HepG2 (cell line): ENCODE measurements around the gene STIMATE. TPM values are rescaled to one million over a fixed set of nuclear protein-coding genes. Genes with fewer than 3 reads are reported as not detected.
A peak's percentile ranks its signal among the peaks of the same experiment; 100 is the strongest.

Experiments
- DMTF1 ChIP-seq: sonication (generic); formaldehyde crosslinking; IDR thresholded peaks from 2 replicates; pipeline ENCODE4 v1.4.0; 2020; ENCODE audit warnings: mild to moderate bottlenecking, missing genetic modification reagents
- ELF3 ChIP-seq: IDR thresholded peaks from 2 replicates; pipeline ENCODE4 v1.6.1; 2016; ENCODE audit warnings: missing genetic modification reagents, missing compliant biosample characterization
- FOSL2 ChIP-seq: sonication (generic); formaldehyde crosslinking; IDR thresholded peaks from 2 replicates; pipeline ENCODE4 v1.4.0; 2020; ENCODE audit warnings: missing genetic modification reagents
- FOXA1 ChIP-seq, 2 experiments: fragments of 450-650 bp in 1 of 2; sonication (generic) in 1 of 2; formaldehyde crosslinking in 1 of 2; IDR thresholded peaks; 2 replicates each; pipeline versions ENCODE4 v1.4.0 to v1.6.1; 2016 to 2020; ENCODE audit warnings: missing genetic modification reagents in 1 of 2
- FOXA3 ChIP-seq: IDR thresholded peaks from 2 replicates; pipeline ENCODE4 v1.6.1; 2016; ENCODE audit warnings: missing genetic modification reagents, missing compliant biosample characterization
- FOXP1 ChIP-seq, 2 experiments: fragments of 450-650 bp in 1 of 2; IDR thresholded peaks; 2 replicates each; pipeline ENCODE4 v1.6.1; 2017 to 2018; ENCODE audit warnings: antibody characterized with exemption in 1 of 2
- GATAD2A ChIP-seq: IDR thresholded peaks from 2 replicates; pipeline ENCODE4 v1.6.1; 2016
- IRF9 ChIP-seq: sonication (generic); formaldehyde crosslinking; IDR thresholded peaks from 2 replicates; pipeline ENCODE4 v1.8.0; 2022; ENCODE audit warnings: missing genetic modification reagents, mild to moderate bottlenecking, borderline replicate concordance
- MED8 ChIP-seq: sonication (generic); formaldehyde crosslinking; IDR thresholded peaks from 2 replicates; pipeline ENCODE4 v1.8.1; 2023; ENCODE audit warnings: mild to moderate bottlenecking, missing genetic modification reagents; ENCODE audit not compliant: insufficient replicate concordance
- MEF2D ChIP-seq: sonication (generic); formaldehyde crosslinking; IDR thresholded peaks from 2 replicates; pipeline ENCODE4 v1.5.1; 2020; ENCODE audit warnings: mild to moderate bottlenecking, missing genetic modification reagents
- MEIS2 ChIP-seq: sonication (generic); formaldehyde crosslinking; IDR thresholded peaks from 2 replicates; pipeline ENCODE4 v1.9.0; 2021; ENCODE audit warnings: mild to moderate bottlenecking, missing genetic modification reagents
- STAG1 ChIP-seq: sonication (generic); formaldehyde crosslinking; IDR thresholded peaks from 2 replicates; pipeline ENCODE4 v1.4.0; 2020; ENCODE audit warnings: missing genetic modification reagents
- UBTF ChIP-seq: sonication (generic); formaldehyde crosslinking; IDR thresholded peaks from 2 replicates; pipeline ENCODE4 v1.4.0; 2020; ENCODE audit warnings: mild to moderate bottlenecking, missing genetic modification reagents
- ZBTB3 ChIP-seq: sonication (generic); formaldehyde crosslinking; IDR thresholded peaks from 2 replicates; pipeline ENCODE4 v1.4.0; 2020; ENCODE audit warnings: low read depth, mild to moderate bottlenecking, moderate library complexity, missing genetic modification reagents, borderline replicate concordance
- ZNF501 ChIP-seq: sonication (generic); formaldehyde crosslinking; IDR thresholded peaks from 2 replicates; pipeline ENCODE4 v1.5.1; 2020; ENCODE audit warnings: mild to moderate bottlenecking, moderate library complexity, missing genetic modification reagents
- polyA plus RNA-seq, 8 experiments: library from polyadenylated mRNA; depleted of rRNA in 3 of 8; stranded (reverse) in 7 of 8; unstranded in 1 of 8; fragments of >200 nt; fragmentation: Illumina TruSeq in 4 of 8; extraction: Trizol in 4 of 8; gene quantifications; 2 replicates each; pipeline versions ENCODE4 v1.2.1 to v1.2.3, GENCODE V29; 2011 to 2016; ENCODE audit warnings: low read depth in 4 of 8, missing spikeins in 1 of 8, mixed read lengths in 1 of 8; ENCODE audit not compliant: insufficient read depth in 1 of 8
- total RNA-seq, 5 experiments: library from RNA; depleted of rRNA; stranded (reverse); fragments of >200 nt; fragmentation: Illumina TruSeq; extraction: Trizol; gene quantifications; 2 replicates each; pipeline ENCODE4 v1.2.3, GENCODE V29; 2016; ENCODE audit warnings: low read depth in 1 of 5

Gene STIMATE
- total and polyA plus RNA-seq, 2 of the 13 experiments (the other 11 are each of a cell fraction or from before 2014, with no cell fraction given) = 5.7 to 11.7 TPM

DNA sequence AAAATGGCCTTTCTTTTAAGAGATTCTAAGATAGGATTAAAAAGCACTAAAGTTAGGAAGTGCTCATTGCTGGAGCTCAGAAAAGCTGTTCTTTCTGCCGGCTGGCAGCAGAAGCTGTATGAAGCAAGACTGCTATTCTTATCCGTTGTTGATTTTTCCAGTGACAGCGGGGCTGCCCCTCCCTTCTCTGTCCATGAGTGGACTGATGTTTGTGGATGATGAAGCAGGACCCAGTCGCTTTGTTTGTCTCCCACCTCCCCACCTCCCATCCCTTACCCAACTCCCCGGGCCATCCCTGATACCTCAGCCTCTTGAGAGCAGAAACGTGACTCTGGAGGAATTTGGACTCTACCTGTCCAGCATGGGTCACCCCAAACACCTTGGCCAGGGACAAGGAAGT lies 52.2 kb downstream of the STIMATE start (continued):
- TF ChIP-seq MEIS2 (CRISPR knock-in tag) (0 out of 2 replicates have a peak, but pooled peaks have one; percentile 27), IRF9 (CRISPR knock-in tag) (no peak), MED8 (CRISPR knock-in tag) (no peak), FOXP1 (IDR thresholded peaks at IDR 0.05) (no peak), FOXP1 (CRISPR knock-in tag; IDR thresholded peaks at IDR 0.05) (peak; percentile 48), ZBTB3 (peak; percentile 98), ZNF501 (CRISPR knock-in tag) (0 out of 2 replicates have a peak, but pooled peaks have one; percentile 21), FOSL2 (CRISPR knock-in tag) (peak; percentile 52), FOXA3 (peak; percentile 89), MEF2D (CRISPR knock-in tag) (peak; percentile 53; the same call in 1 of the 2 replicates), FOXA1 (IDR thresholded peaks at IDR 0.05) (no peak), FOXA1 (CRISPR knock-in tag; IDR thresholded peaks at IDR 0.05) (peak; percentile 92), STAG1 (0 out of 2 replicates have a peak, but pooled peaks have one; percentile 6), DMTF1 (CRISPR knock-in tag) (no peak), ELF3 (CRISPR knock-in tag) (peak; percentile 35; the same call in 1 of the 2 replicates), UBTF (CRISPR knock-in tag) (no peak), GATAD2A (CRISPR knock-in tag) (peak; percentile 82)
